GM12878 (cell line): ENCODE results near the gene SLC9A3. TPM values are rescaled to one million over a fixed set of nuclear protein-coding genes. Genes with fewer than 3 reads are reported as not detected.

Source experiments
- ATAC-seq: fragments of 200-7000 bp; cut with Tn5 transposase; 3 replicates; pipeline ENCODE4 v1.9.1; 2020; ENCODE audit warnings: mild to moderate bottlenecking, moderate library complexity
- BruUV-seq: library from RNA; stranded (reverse); fragments of 400-500 nt; replicated peaks from 2 replicates; lab custom pipeline; 2021; lab: Mats Ljungman, UMichigan
- CTCF ChIA-PET: fragments of 300-600 bp; sonication (Branson Sonifier 250); formaldehyde crosslinking; extraction: SDS; loops from one replicate; lab custom pipeline; 2021; ENCODE audit warnings: inconsistent platforms; lab: Yijun Ruan, JAX
- POLR2A ChIA-PET: fragments of 350-600 bp; formaldehyde crosslinking; extraction: SDS; loops from one replicate; lab custom pipeline; 2021; ENCODE audit warnings: inconsistent platforms; lab: Charles Lee
- RAD21 ChIA-PET: fragments of 300-600 bp; sonication (Branson Sonifier 250); formaldehyde crosslinking; loops from one replicate; lab custom pipeline; 2023; ENCODE audit warnings: antibody characterized with exemption; ENCODE audit not compliant: unreplicated experiment; lab: Charles Lee
- SMC1A ChIA-PET: fragments of 300-600 bp; sonication (Branson Sonifier 250); formaldehyde crosslinking; loops from one replicate; lab custom pipeline; 2023; ENCODE audit not compliant: unreplicated experiment, uncharacterized antibody; lab: Charles Lee
- DNase-seq: peaks from one replicate; pipeline ENCODE4 v3.0.0-alpha.2; 2011; ENCODE audit warnings: low read depth, low spot score
- FAIRE-seq: peaks from 3 replicates; lab custom pipeline; 2011; peaks lifted over from hg19 to GRCh38; lab: Jason Lieb, UNC
- H2AFZ ChIP-seq: 2 replicates; pipeline ENCODE4 v1.6.0; 2011; ENCODE audit warnings: low read depth, low read length, control low read depth; ENCODE audit not compliant: control insufficient read depth
- H3K27ac ChIP-seq: 2 replicates; pipeline ENCODE4 v1.5.1; 2011; ENCODE audit warnings: control low read depth; ENCODE audit not compliant: control insufficient read depth, insufficient read depth
- H3K27me3 ChIP-seq, 2 experiments: replicated peaks in 1 of 2; 2 replicates each; pipeline versions ENCODE4 v1.6.0 to v1.6.1; 2011; ENCODE audit warnings: low read length in 1 of 2; ENCODE audit not compliant: control insufficient read depth in 2 of 2, insufficient read depth in 2 of 2
- H3K36me3 ChIP-seq, 2 experiments: 2 replicates each; pipeline ENCODE4 v1.5.1; 2011; ENCODE audit warnings: low read length in 1 of 2; ENCODE audit not compliant: control insufficient read depth in 2 of 2, insufficient read depth in 2 of 2
- H3K4me1 ChIP-seq: 2 replicates; pipeline ENCODE4 v1.6.1; 2011; ENCODE audit warnings: mild to moderate bottlenecking, low read length, moderate library complexity, mixed read lengths; ENCODE audit not compliant: control insufficient read depth, insufficient read depth
- H3K4me2 ChIP-seq: 2 replicates; pipeline ENCODE4 v1.6.0; 2011; ENCODE audit warnings: control low read depth; ENCODE audit not compliant: control insufficient read depth, insufficient read depth
- H3K4me3 ChIP-seq: fragments of 200-600 bp; sonication (generic); 2 replicates; pipeline ENCODE4 v1.5.1; 2016
- H3K79me2 ChIP-seq: 2 replicates; pipeline ENCODE4 v1.6.0; 2011; ENCODE audit warnings: low read length; ENCODE audit not compliant: control insufficient read depth, insufficient read depth
- H3K9ac ChIP-seq: 2 replicates; pipeline ENCODE4 v1.8.0; 2011; ENCODE audit warnings: low read length, control low read depth, mixed read lengths; ENCODE audit not compliant: control insufficient read depth, insufficient read depth
- H3K9me3 ChIP-seq: replicated peaks from 3 replicates; pipeline ENCODE4 v1.5.1; 2011; ENCODE audit warnings: mild to moderate bottlenecking, low read length; ENCODE audit not compliant: control insufficient read depth, insufficient read depth
- H4K20me1 ChIP-seq: 2 replicates; pipeline ENCODE4 v1.6.0; 2011; ENCODE audit not compliant: control insufficient read depth, insufficient read depth
- E4F1 ChIP-seq: fragments of 450-650 bp; IDR thresholded peaks from 2 replicates; pipeline ENCODE4 v1.6.1; 2018; ENCODE audit warnings: borderline replicate concordance, mild to moderate bottlenecking; ENCODE audit not compliant: partially characterized antibody
- ETV6 ChIP-seq, 2 experiments: fragments of 450-650 bp in 1 of 2; IDR thresholded peaks in 1 of 2; conservative IDR thresholded peaks in 1 of 2; 2 replicates each; pipeline ENCODE4 v1.6.1; 2014; ENCODE audit warnings: antibody characterized with exemption in 1 of 2, borderline replicate concordance in 1 of 2, low read depth in 1 of 2, mild to moderate bottlenecking in 1 of 2, moderate library complexity in 1 of 2
- EZH2 ChIP-seq: IDR thresholded peaks from 2 replicates; pipeline ENCODE4 v1.6.1; 2012; ENCODE audit warnings: low read depth, mild to moderate bottlenecking, control low read depth, inconsistent platforms, low read length, borderline replicate concordance; ENCODE audit not compliant: control insufficient read depth
- GABPA ChIP-seq: IDR thresholded peaks from 2 replicates; pipeline ENCODE4 v1.6.1; 2014; ENCODE audit warnings: antibody characterized with exemption, low read depth, mild to moderate bottlenecking, inconsistent platforms
- HCFC1 ChIP-seq: fragments of 150-350 bp; IDR thresholded peaks from 2 replicates; pipeline ENCODE4 v1.6.1; 2014; ENCODE audit warnings: low read length
- HDAC2 ChIP-seq: fragments of 200-600 bp; sonication (generic); IDR thresholded peaks from 2 replicates; pipeline ENCODE4 v1.6.1; 2017
- HSF1 ChIP-seq: fragments of 150-350 bp; IDR thresholded peaks from 2 replicates; pipeline ENCODE4 v1.6.1; 2014; ENCODE audit warnings: mild to moderate bottlenecking, low read depth, low read length
- IRF4 ChIP-seq: IDR thresholded peaks from 2 replicates; pipeline ENCODE4 v1.6.1; 2011; ENCODE audit warnings: low read depth, low read length
- JUND ChIP-seq: IDR thresholded peaks from 2 replicates; pipeline ENCODE4 v1.6.1; 2012; ENCODE audit warnings: low read depth, mild to moderate bottlenecking, low read length, improper control_type of control experiment, moderate library complexity
- MYB ChIP-seq: fragments of 150-350 bp; IDR thresholded peaks from 2 replicates; pipeline ENCODE4 v1.6.1; 2014; ENCODE audit warnings: mild to moderate bottlenecking, low read depth, low read length, borderline replicate concordance
- MYC ChIP-seq: IDR thresholded peaks from 2 replicates; pipeline ENCODE4 v1.6.1; 2011; ENCODE audit warnings: mild to moderate bottlenecking, low read length, moderate library complexity, inconsistent platforms; ENCODE audit not compliant: insufficient read depth, insufficient replicate concordance, insufficient read length, severe bottlenecking
- NFIC ChIP-seq: IDR thresholded peaks from 2 replicates; pipeline ENCODE4 v1.6.1; 2012; ENCODE audit warnings: low read depth, mild to moderate bottlenecking, inconsistent platforms, low read length, moderate library complexity
- SMAD5 ChIP-seq: IDR thresholded peaks from 2 replicates; pipeline ENCODE4 v1.6.1; 2016; ENCODE audit warnings: antibody characterized with exemption, low read depth
- SRF ChIP-seq, 2 experiments: IDR thresholded peaks; 2 replicates each; pipeline ENCODE4 v1.6.1; 2011; ENCODE audit warnings: low read depth in 2 of 2, low read length in 2 of 2, mild to moderate bottlenecking in 1 of 2, moderate library complexity in 1 of 2
- STAT1 ChIP-seq: fragments of 450-650 bp; conservative IDR thresholded peaks from 2 replicates; pipeline ENCODE4 v1.6.1; 2014; ENCODE audit warnings: antibody characterized with exemption, mild to moderate bottlenecking
- TBL1XR1 ChIP-seq: IDR thresholded peaks from 2 replicates; pipeline ENCODE4 v1.6.1; 2012; ENCODE audit warnings: low read depth, low read length, improper control_type of control experiment
- TCF3 ChIP-seq: IDR thresholded peaks from 2 replicates; pipeline ENCODE4 v1.6.1; 2012; ENCODE audit warnings: low read depth, mild to moderate bottlenecking, low read length, borderline replicate concordance; ENCODE audit not compliant: insufficient read depth
- ZNF622 ChIP-seq: fragments of 450-650 bp; IDR thresholded peaks from 2 replicates; pipeline ENCODE4 v1.6.1; 2017; ENCODE audit warnings: mild to moderate bottlenecking, inconsistent platforms
- WGBS: methylation state at CpG from one replicate; pipeline ENCODE4 v1.1.6; 2016; ENCODE audit warnings: low lambda C conversion rate; ENCODE audit not compliant: insufficient replicate concordance, insufficient coverage; ENCODE audit errors: missing lambda C conversion rate; 5-methylcytosine and 5-hydroxymethylcytosine counted together
- in situ Hi-C: fragments of 300-500 bp; cut with MboI; formaldehyde crosslinking; loops from 9 replicates; pipeline ENCODE4 v1.14.3; 2018; ENCODE audit warnings: mixed read lengths
- intact Hi-C: fragments of 100-400 bp; cut with micrococcal nuclease; formaldehyde crosslinking; loops from one replicate; pipeline ENCODE4 v1.14.2; 2022; ENCODE audit not compliant: unreplicated experiment
- polyA plus RNA-seq, 11 experiments: library from polyadenylated mRNA; depleted of rRNA in 4 of 11; unstranded in 6 of 11; stranded (reverse) in 5 of 11; fragments of >200 nt; fragmentation: Nextera tagmentation in 4 of 11; fragmentation: Illumina TruSeq in 1 of 11; extraction: Ambion mirVana in 4 of 11; extraction: Trizol in 1 of 11; gene quantifications; 1 replicate in 1 of 11; 2 replicates in 10 of 11; pipeline versions ENCODE4 v1.2.1 to v1.2.3, GENCODE V29; 2011 to 2016; ENCODE audit warnings: inconsistent platforms in 2 of 11, missing spikeins in 2 of 11, low read depth in 1 of 11
- total RNA-seq, 4 experiments: library from RNA; depleted of rRNA in 3 of 4; stranded (reverse); fragments of >200 nt in 3 of 4; fragmentation: Illumina TruSeq in 1 of 4; extraction: Trizol in 1 of 4; gene quantifications; 2 replicates each; pipeline versions ENCODE4 v1.2.1 to v1.2.3, GENCODE V29; 2013 to 2021
- TF ChIP-seq, protein P1 (sequence below): fragments of 450-650 bp; IDR thresholded peaks from 2 replicates; pipeline ENCODE4 v1.6.1; 2018; ENCODE audit warnings: mild to moderate bottlenecking, low read depth, moderate library complexity; ENCODE audit not compliant: partially characterized antibody

The SLC9A3 gene
- total and polyA plus RNA-seq, 10 of the 15 experiments (the other 5 are each of a cell fraction or from before 2014, with no cell fraction given), result 0.04 to 5.2 (median 2.3) TPM; not detected in 1

DNA sequence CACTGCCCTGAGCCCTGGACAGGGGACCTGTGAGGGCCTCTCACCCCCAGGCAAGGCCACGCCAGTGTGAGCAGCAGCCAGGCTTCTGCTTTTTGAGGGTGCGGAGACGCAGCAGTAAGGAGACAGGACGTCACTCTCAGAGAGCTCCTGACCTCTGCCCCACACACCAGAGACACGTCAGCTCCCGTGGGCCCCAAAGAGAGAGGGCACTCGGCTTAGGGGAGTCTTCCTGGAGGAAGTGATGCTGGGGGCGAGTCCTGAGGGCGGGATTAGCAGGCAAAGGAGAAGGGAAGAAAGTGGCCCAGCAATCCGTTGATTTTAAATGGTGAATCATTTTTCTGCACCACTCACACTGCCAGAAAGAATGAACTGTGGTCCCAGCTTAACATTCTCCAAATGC, 24.0 kb upstream of the SLC9A3 start:
- no peak for ATAC-seq
- ChIA-PET RAD21 (no interaction called here), POLR2A (interaction anchor here (1.1 kb wide), 1 partner anchor 18 kb away, joined by 3 read pairs; no protein-coding TSS in a partner anchor), CTCF (no interaction called here), SMC1A (no interaction called here)
- Histone ChIP-seq H4K20me1 (no peaks in the 10 kb centered on the region), H3K4me1 (peaks cover 15% of the 10 kb centered on the region), H3K4me3 (no peak overlapping the region), H3K9ac (no peak overlapping the region), H3K27me3 (no peaks in the 10 kb centered on the region; a peak in 1 of 4 replicates), H3K79me2 (no peaks in the 10 kb centered on the region), H3K27ac (no peak overlapping the region), H3K4me2 (no peak overlapping the region), H2AFZ (no peak overlapping the region), H3K9me3 (no peaks in the 10 kb centered on the region; the same call in 2 of the 3 replicates), H3K36me3 (no peaks in the 10 kb centered on the region)
- no peak for DNase-seq
- WGBS, result 15% methylated on average over 10 of the region's 10 CpGs
- no peak for FAIRE-seq
- in situ Hi-C loops (no loop called here), intact Hi-C loops (loop anchor here (10.0 kb wide), 1 partner anchor 233 kb away; no protein-coding TSS in a partner anchor)
- no TSS peak for BruUV-seq
- TF ChIP-seq TBL1XR1 (no peak), NFIC (no peak), IRF4 (no peak), SRF (IDR thresholded peaks at IDR 0.05; ENCODE audit: low read depth in 2 of 2, low read length in 2 of 2) (no peak), JUND (no peak), E4F1 (no peak), SMAD5 (no peak), HCFC1 (no peak), HDAC2 (no peak), MYC (no peak), ZNF622 (no peak), MYB (no peak), EZH2 (no peak), TCF3 (no peak), ETV6 (conservative IDR thresholded peaks at IDR 0.05 in 1 of 2, IDR thresholded peaks at IDR 0.05 in 1 of 2; ENCODE audit: borderline replicate concordance in 1 of 2, low read depth in 1 of 2) (no peak), STAT1 (no peak), HSF1 (no peak), GABPA (no peak)
- TF ChIP-seq, protein P1, sequence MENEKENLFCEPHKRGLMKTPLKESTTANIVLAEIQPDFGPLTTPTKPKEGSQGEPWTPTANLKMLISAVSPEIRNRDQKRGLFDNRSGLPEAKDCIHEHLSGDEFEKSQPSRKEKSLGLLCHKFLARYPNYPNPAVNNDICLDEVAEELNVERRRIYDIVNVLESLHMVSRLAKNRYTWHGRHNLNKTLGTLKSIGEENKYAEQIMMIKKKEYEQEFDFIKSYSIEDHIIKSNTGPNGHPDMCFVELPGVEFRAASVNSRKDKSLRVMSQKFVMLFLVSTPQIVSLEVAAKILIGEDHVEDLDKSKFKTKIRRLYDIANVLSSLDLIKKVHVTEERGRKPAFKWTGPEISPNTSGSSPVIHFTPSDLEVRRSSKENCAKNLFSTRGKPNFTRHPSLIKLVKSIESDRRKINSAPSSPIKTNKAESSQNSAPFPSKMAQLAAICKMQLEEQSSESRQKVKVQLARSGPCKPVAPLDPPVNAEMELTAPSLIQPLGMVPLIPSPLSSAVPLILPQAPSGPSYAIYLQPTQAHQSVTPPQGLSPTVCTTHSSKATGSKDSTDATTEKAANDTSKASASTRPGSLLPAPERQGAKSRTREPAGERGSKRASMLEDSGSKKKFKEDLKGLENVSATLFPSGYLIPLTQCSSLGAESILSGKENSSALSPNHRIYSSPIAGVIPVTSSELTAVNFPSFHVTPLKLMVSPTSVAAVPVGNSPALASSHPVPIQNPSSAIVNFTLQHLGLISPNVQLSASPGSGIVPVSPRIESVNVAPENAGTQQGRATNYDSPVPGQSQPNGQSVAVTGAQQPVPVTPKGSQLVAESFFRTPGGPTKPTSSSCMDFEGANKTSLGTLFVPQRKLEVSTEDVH, result no peak
